Common myeloid progenitor, CD34-positive (primary cell): ENCODE results near the gene TMC8.
"Not testable (repeated sequence)": the region's sequence is repeated elsewhere in the genome, so short reads cannot be mapped to it uniquely, and the experiment has no call there.

ENCODE experiments used
- CTCF ChIA-PET: fragments of 350-600 bp; sonication (Branson Sonifier 250); formaldehyde crosslinking; loops from one replicate; lab custom pipeline; 2021; ENCODE audit warnings: antibody characterized with exemption; lab: Charles Lee
- POLR2A ChIA-PET: fragments of 350-600 bp; sonication (Branson Sonifier 250); formaldehyde crosslinking; loops from one replicate; lab custom pipeline; 2021; ENCODE audit warnings: antibody characterized with exemption; lab: Charles Lee
- DNase-seq, 3 donors: peaks; one replicate each; pipeline versions ENCODE4 v3.0.0 to v3.0.0-alpha.2; 2013
- H3K27ac ChIP-seq, 2 experiments: 1 replicate in 1 of 2; 2 replicates in 1 of 2; pipeline ENCODE4 v1.7.0; 2013; ENCODE audit warnings: inconsistent platforms in 2 of 2, low read length in 2 of 2, mild to moderate bottlenecking in 2 of 2, low read depth in 1 of 2, moderate library complexity in 1 of 2; ENCODE audit not compliant: severe bottlenecking in 2 of 2, insufficient read depth in 1 of 2, poor library complexity in 1 of 2
- H3K27me3 ChIP-seq, 5 experiments: replicated peaks in 2 of 5; 1 replicate in 3 of 5; 2 replicates in 2 of 5; pipeline versions ENCODE4 v1.6.1 to v1.7.0; 2013; ENCODE audit warnings: low read length in 4 of 5, mild to moderate bottlenecking in 2 of 5, moderate library complexity in 2 of 5, inconsistent platforms in 1 of 5; ENCODE audit not compliant: insufficient read depth in 5 of 5, control insufficient read depth in 4 of 5
- H3K36me3 ChIP-seq, 4 experiments: 1 replicate in 2 of 4; 2 replicates in 2 of 4; pipeline versions ENCODE4 v1.6.1 to v1.7.0; 2013; ENCODE audit warnings: low read length in 3 of 4, control low read depth in 1 of 4, mild to moderate bottlenecking in 1 of 4; ENCODE audit not compliant: control insufficient read depth in 4 of 4, insufficient read depth in 4 of 4
- H3K4me1 ChIP-seq, 4 experiments: 1 replicate in 3 of 4; 2 replicates in 1 of 4; pipeline versions ENCODE4 v1.6.1 to v1.7.1; 2013; ENCODE audit warnings: low read length in 3 of 4, mild to moderate bottlenecking in 3 of 4, control low read depth in 1 of 4, inconsistent platforms in 1 of 4, moderate library complexity in 1 of 4; ENCODE audit not compliant: control insufficient read depth in 4 of 4, insufficient read depth in 4 of 4; ENCODE audit errors: control extremely low read depth in 1 of 4
- H3K4me3 ChIP-seq, 7 experiments: 1 replicate in 4 of 7; 2 replicates in 3 of 7; pipeline versions ENCODE4 v1.5.1 to v1.7.0; 2013; ENCODE audit warnings: mild to moderate bottlenecking in 7 of 7, low read length in 6 of 7, moderate library complexity in 6 of 7, inconsistent platforms in 2 of 7, low read depth in 2 of 7, control low read depth in 1 of 7; ENCODE audit not compliant: insufficient read depth in 4 of 7, control insufficient read depth in 1 of 7; ENCODE audit errors: extremely low read depth in 1 of 7
- H3K9me3 ChIP-seq, 5 experiments: 1 replicate in 4 of 5; 2 replicates in 1 of 5; pipeline versions ENCODE4 v1.6.1 to v1.7.1; 2013; ENCODE audit warnings: low read length in 4 of 5, mild to moderate bottlenecking in 2 of 5, inconsistent platforms in 1 of 5, low read depth in 1 of 5, moderate library complexity in 1 of 5; ENCODE audit not compliant: control insufficient read depth in 4 of 5, insufficient read depth in 2 of 5; ENCODE audit errors: control extremely low read depth in 1 of 5
- WGBS: methylation state at CpG from one replicate; pipeline ENCODE4 v1.1.5; 2013; ENCODE audit not compliant: insufficient coverage; 5-methylcytosine and 5-hydroxymethylcytosine counted together

The TMC8 gene

GRCh38 chr17:78139861-78140168 lies 9.2 kb downstream of the TMC8 start:
- not testable (repeated sequence) for DNase-seq, H3K27me3 ChIP-seq, H3K9me3 ChIP-seq
- 88% methylated on average over 12 of the region's 12 CpGs for WGBS
- H3K27ac ChIP-seq: peak overlapping the region in 1 of 2 experiments; percentile 34
- H3K36me3 ChIP-seq: peaks cover 6 to 56% (median 37%) of the 10 kb centered on the region in 4 experiments
- H3K4me1 ChIP-seq: peaks cover 6 to 71% (median 67%) of the 10 kb centered on the region in 4 experiments
- ChIA-PET POLR2A (interaction anchor here (0.8 to 1.1 kb wide), 3 partner anchors 10 to 37 kb away, joined by 3 to 6 read pairs (median 6); partner anchors contain the start of gene TMC8), CTCF (interaction anchor here (1.0 to 10.4 kb wide), 5 partner anchors 9 to 55 kb away, joined by 3 to 122 read pairs (median 4); partner anchors contain the start of gene TMC8)
- peak overlapping the region in 1 of 7 experiments; percentile 28 for H3K4me3 ChIP-seq

DNA sequence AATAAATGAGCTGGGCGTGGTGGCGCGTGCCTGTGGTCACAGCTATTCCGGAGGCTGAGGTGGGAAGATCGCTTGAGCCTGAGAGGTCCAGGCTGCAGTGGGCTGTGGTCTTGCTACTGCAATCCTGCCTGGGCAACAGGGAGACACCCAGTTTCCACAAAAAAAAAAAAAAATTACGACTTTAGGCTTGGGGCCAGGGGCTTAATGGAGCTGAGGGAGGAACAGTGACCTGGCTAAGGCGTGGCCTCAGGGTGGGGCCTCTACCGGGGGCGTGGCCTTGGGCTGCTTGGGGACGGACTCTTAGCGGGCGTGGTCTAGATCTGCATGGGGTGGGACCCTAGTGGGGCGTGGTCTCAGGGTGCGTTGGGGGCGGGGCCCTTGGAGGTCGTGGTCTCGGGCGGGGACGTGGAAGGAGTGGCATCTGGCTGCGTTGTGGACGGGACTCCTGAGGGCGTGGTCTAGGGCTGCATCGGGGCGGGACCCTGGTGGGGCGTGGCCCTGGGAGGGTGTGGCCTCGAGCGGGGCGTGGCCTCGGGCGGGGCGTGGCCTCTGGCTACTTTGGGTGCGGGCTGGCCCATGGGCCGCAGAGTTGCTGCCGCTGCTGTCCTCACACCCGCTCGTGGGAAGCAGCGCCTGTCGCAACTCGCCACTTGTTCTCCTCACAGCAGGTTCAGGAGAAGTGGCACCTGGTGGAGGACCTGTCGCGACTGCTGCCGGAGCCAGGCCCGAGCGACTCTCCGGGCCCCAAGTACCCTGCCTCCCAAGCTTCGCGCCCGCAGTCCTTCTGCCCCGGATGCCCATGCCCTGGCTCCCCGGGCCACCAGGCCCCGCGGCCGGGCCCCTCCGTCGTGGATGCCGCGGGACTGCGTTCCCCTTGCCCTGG lies 9.8 kb downstream of the TMC8 start:
- Histone ChIP-seq H3K36me3 (peaks cover 6 to 50% (median 31%) of the 10 kb centered on the region in 4 experiments), H3K27ac (peak overlapping the region in 1 of 2 experiments; percentile 70), H3K9me3 (no peaks in the 10 kb centered on the region), H3K27me3 (no peaks in the 10 kb centered on the region), H3K4me3 (peak overlapping the region in 2 of 7 experiments; percentile 26 to 37), H3K4me1 (peaks cover 6 to 74% (median 67%) of the 10 kb centered on the region in 4 experiments)
- DNase-seq: peak; percentile 95 to 98 (median 98)
- ChIA-PET POLR2A (interaction anchor here (0.6 to 1.1 kb wide), 4 partner anchors 10 to 78 kb away, joined by 3 to 6 read pairs (median 4); partner anchors contain the start of gene TMC8), CTCF (interaction anchor here (1.0 to 7.9 kb wide), 4 partner anchors 10 to 55 kb away, joined by 3 to 76 read pairs (median 4); partner anchors contain the start of gene TMC8)
- WGBS: 34% methylated on average over 51 of the region's 58 CpGs

GRCh38 chr17:78141437-78142118 lies 11.0 kb downstream of the TMC8 start:
- DNase-seq: no peak
- H3K4me1 ChIP-seq: peaks cover 6 to 74% (median 62%) of the 10 kb centered on the region in 4 experiments
- no peak overlapping the region for H3K4me3 ChIP-seq
- H3K9me3 ChIP-seq: no peaks in the 10 kb centered on the region
- H3K27me3 ChIP-seq: no peaks in the 10 kb centered on the region
- ChIA-PET POLR2A (no interaction called here), CTCF (interaction anchor here (0.6 to 1.6 kb wide), 2 partner anchors 24 to 30 kb away, joined by 3 to 4 read pairs; no protein-coding TSS in a partner anchor)
- 85% methylated on average over 20 of the region's 20 CpGs for WGBS
- H3K27ac ChIP-seq: peak overlapping the region in 1 of 2 experiments; percentile 54
- H3K36me3 ChIP-seq: peaks cover 0 to 40% (median 23%) of the 10 kb centered on the region in 4 experiments

DNA sequence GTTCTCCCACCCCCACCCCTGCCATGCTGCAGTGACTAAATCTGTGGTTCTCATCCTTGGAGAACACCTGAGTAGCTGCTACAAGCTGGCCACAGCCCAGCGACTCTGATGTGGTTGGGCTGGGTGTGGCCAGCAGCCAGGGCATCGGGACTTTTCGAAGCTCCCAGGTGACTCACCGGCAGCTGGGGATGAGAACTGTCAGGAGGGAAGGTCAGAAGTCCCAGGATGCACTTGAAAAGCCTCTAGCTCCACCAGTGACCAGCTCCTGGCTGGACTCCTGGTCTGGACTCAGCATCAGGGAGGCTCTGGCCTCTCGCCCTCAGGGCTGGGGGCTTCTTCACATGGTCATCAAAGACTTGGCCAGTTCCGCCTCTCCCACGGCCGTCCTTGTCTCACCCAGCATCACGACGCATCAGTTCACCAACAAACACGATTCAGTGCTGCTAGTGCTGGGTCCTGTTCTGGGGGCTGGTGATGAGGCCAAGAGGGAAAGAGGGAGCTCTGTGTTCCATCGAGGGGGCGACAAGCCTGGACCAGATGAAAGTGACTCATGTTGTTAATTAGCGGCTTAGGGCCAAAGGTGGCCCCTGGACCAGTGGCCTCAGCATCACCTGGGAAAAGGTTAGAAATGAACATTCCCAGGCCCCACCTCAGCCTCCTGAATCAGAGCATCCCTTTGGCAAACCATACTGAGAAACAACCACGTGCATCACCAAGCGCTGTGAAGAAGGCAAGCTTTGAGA lies 11.7 kb downstream of the TMC8 start:
- Histone ChIP-seq H3K27me3 (no peaks in the 10 kb centered on the region), H3K9me3 (no peaks in the 10 kb centered on the region), H3K4me3 (no peak overlapping the region), H3K27ac (no peak overlapping the region), H3K4me1 (peaks cover 3 to 70% (median 60%) of the 10 kb centered on the region in 4 experiments), H3K36me3 (peaks cover 0 to 33% (median 16%) of the 10 kb centered on the region in 4 experiments)
- 94% methylated on average over 13 of the region's 16 CpGs for WGBS
- ChIA-PET CTCF (interaction anchor here (0.6 kb wide), 1 partner anchor 31 kb away, joined by 3 read pairs; no protein-coding TSS in a partner anchor), POLR2A (no interaction called here)
- no peak for DNase-seq

- H3K4me1 ChIP-seq: peaks cover 5 to 70% (median 60%) of the 10 kb centered on the region in 4 experiments
- no peaks in the 10 kb centered on the region for H3K9me3 ChIP-seq
- DNase-seq: no peak
- 91% methylated on average over 20 of the region's 21 CpGs for WGBS
- POLR2A ChIA-PET: interaction anchor here (0.6 to 1.0 kb wide), 2 partner anchors 10 to 11 kb away, joined by 4 to 5 read pairs; no protein-coding TSS in a partner anchor
- no peak overlapping the region for H3K4me3 ChIP-seq
- H3K36me3 ChIP-seq: peaks cover 0 to 26% (median 15%) of the 10 kb centered on the region in 4 experiments
- H3K27ac ChIP-seq: peak overlapping the region in 1 of 2 experiments; percentile 38
- CTCF ChIA-PET: interaction anchor here (0.9 to 2.6 kb wide), 5 partner anchors 8 to 33 kb away, joined by 3 to 14 read pairs (median 4); no protein-coding TSS in a partner anchor
- H3K27me3 ChIP-seq: no peaks in the 10 kb centered on the region
Observed at GRCh38 chr17:78143214-78144146, 12.9 kb downstream of the TMC8 start.
